Heart left ventricle (tissue), 16 donors: ENCODE data around the gene UGDH. TPM values are rescaled to one million over a fixed set of nuclear protein-coding genes. Genes with fewer than 3 reads are reported as not detected.
"Not testable (repeated sequence)": the region's sequence is repeated elsewhere in the genome, so short reads cannot be mapped to it uniquely, and the experiment has no call there.

Experiments
- ATAC-seq, 4 donors: fragments of 200-7000 bp; cut with Tn5 transposase; one replicate each; pipeline ENCODE4 v1.9.1; 2020 to 2022; ENCODE audit warnings: moderate library complexity in 4 of 4, mild to moderate bottlenecking in 3 of 4, moderate number of reproducible peaks in 1 of 4
- DNase-seq, 5 donors: peaks; one replicate each; pipeline ENCODE4 v3.0.0-alpha.2; 2020
- H3K27ac ChIP-seq, 12 donors: fragments of 200-600 bp; sonication (generic) in 4 of 12; one replicate each; pipeline versions ENCODE4 v1.5.0 to v1.8.0; 2016 to 2022; ENCODE audit warnings: mild to moderate bottlenecking in 2 of 12
- H3K27me3 ChIP-seq, 9 donors: fragments of 200-600 bp; sonication (generic) in 2 of 9; one replicate each; pipeline versions ENCODE4 v1.5.1 to v1.8.0; 2016 to 2022; ENCODE audit warnings: mild to moderate bottlenecking in 3 of 9
- H3K36me3 ChIP-seq, 9 donors: fragments of 200-600 bp; sonication (generic) in 2 of 9; one replicate each; pipeline versions ENCODE4 v1.5.0 to v1.8.0; 2018 to 2022; ENCODE audit warnings: mild to moderate bottlenecking in 2 of 9
- H3K4me1 ChIP-seq, 12 donors: fragments of 200-600 bp; sonication (generic) in 4 of 12; one replicate each; pipeline versions ENCODE4 v1.5.0 to v1.8.0; 2016 to 2022; ENCODE audit warnings: mild to moderate bottlenecking in 3 of 12
- H3K4me3 ChIP-seq, 12 donors: fragments of 200-600 bp; sonication (generic) in 4 of 12; one replicate each; pipeline versions ENCODE4 v1.5.0 to v1.8.0; 2017 to 2022; ENCODE audit warnings: mild to moderate bottlenecking in 9 of 12, moderate library complexity in 4 of 12
- H3K9me3 ChIP-seq, 12 donors: fragments of 200-600 bp; sonication (generic) in 4 of 12; one replicate each; pipeline versions ENCODE4 v1.5.0 to v1.8.0; 2016 to 2022; ENCODE audit warnings: mild to moderate bottlenecking in 1 of 12
- CTCF ChIP-seq, 12 donors: fragments of 200-600 bp; sonication (generic) in 4 of 12; IDR thresholded peaks; one replicate each; pipeline versions ENCODE4 v1.5.0 to v1.8.0; 2018 to 2022; ENCODE audit warnings: antibody characterized with exemption in 12 of 12, mild to moderate bottlenecking in 5 of 12
- POLR2A ChIP-seq, 2 donors: fragments of 450-650 bp; IDR thresholded peaks; one replicate each; pipeline ENCODE4 v1.6.1; 2017; ENCODE audit warnings: antibody characterized with exemption in 2 of 2, mild to moderate bottlenecking in 2 of 2, moderate library complexity in 2 of 2
- WGBS, 4 donors: extraction: QIAGEN DNeasy Blood & Tissue Kit in 2 of 4; methylation state at CpG; one replicate each; pipeline versions ENCODE4 v1.1.5 to v1.1.7; 2013 to 2018; 5-methylcytosine and 5-hydroxymethylcytosine counted together
- intact Hi-C, 10 donors: fragments of 100-400 bp; cut with DNase I; formaldehyde crosslinking; loops; one replicate each; pipeline versions ENCODE4 v1.11.1 to v1.14.2; 2022
- polyA plus RNA-seq, 2 donors: library from polyadenylated mRNA; stranded (reverse); fragments of 200-250 nt; gene quantifications; one replicate each; pipeline ENCODE4 v1.2.3, GENCODE V29; 2013
- total RNA-seq, 9 donors: library from RNA; depleted of rRNA in 2 of 9; stranded (reverse); fragments of >200 nt in 2 of 9; fragmentation: NEBNext Ultra II Directional in 3 of 9; extraction: Animal tissue kit (Norgen Biotek cat#: 25700) in 3 of 9; gene quantifications; one replicate each; pipeline versions ENCODE4 v1.1.0 to v1.2.4, GENCODE V29; 2016 to 2023
- donor health status: ischemic (EF 13 %, LVEDD 7.1; RV severe dilation, severe dysfunction).
- donor health status: healthy with polysubstance abuse.
- donor health status: DM: no; HTN: yes; CAD: no.
- donor health status: DM: no; HTN: no; CAD: no.
- donor health status: ischemic (EF 25% LVEDD 6.9; RV normal size, moderate dysfunction).
- donor health status: ischemic (EF 25% LVEDD 5.7; RV mildly dilated, moderate dysfunction).
- donor health status: healthy.
- donor health status: DM: yes; HTN: yes; CAD: no.
- donor health status: ischemic (EF 35%, LVEDD 5.7; RV mildly dilated, moderate dysfunction).
- donor health status: nonischemic (EF 11% LVEDD 7.7; RV severe dilation, severe dysfunction).
- donor health status: DM: yes; HTN: yes; CAD: no.
- donor health status: PGD.
- donor health status: ischemic (EF 29% LVEDD 5.4; RV normal size, mild dysfunction).
- donor health status: nonischemic (EF 23%, LVEDD 6.1; RV moderate dilation, normal function).

The UGDH gene
- total and polyA plus RNA-seq, 11 donors: 2.3 to 28.6 (median 16.5) TPM

GRCh38 chr4:39521253-39521919, 5.9 kb downstream of the UGDH start:
- Histone ChIP-seq H3K27ac (no peak overlapping the region), H3K36me3 (peaks cover 0 to 38% (median 30%) of the 10 kb centered on the region in 9 donors), H3K4me1 (peaks cover 0 to 13% (median 4%) of the 10 kb centered on the region in 12 donors), H3K27me3 (no peaks in the 10 kb centered on the region), H3K9me3 (no peaks in the 10 kb centered on the region), H3K4me3 (no peak overlapping the region)
- 75 to 80% (median 76%) methylated on average over 5 of the region's 5 CpGs for WGBS, 4 donors
- no peak for TF ChIP-seq POLR2A (IDR thresholded peaks at IDR 0.05)
- TF ChIP-seq CTCF (IDR thresholded peaks at IDR 0.05): no peak
- no peak for ATAC-seq
- no peak for DNase-seq
- intact Hi-C loops: loop anchor here in 3 of 10 donors (10.0 kb wide), 3 partner anchors 67 to 533 kb away; partner anchors contain the start of genes PDS5A (in 2 of the 3), LIAS (in 1 of the 3), N4BP2 (in 1 of the 3) and RPL9 (in 1 of the 3)

GRCh38 chr4:39518484-39518883, 8.8 kb downstream of the UGDH start:
- H3K9me3 ChIP-seq: no peaks in the 10 kb centered on the region
- no peaks in the 10 kb centered on the region for H3K27me3 ChIP-seq
- no peak overlapping the region for H3K4me3 ChIP-seq
- 87 to 98% (median 91%) methylated on average over 6 of the region's 6 CpGs for WGBS, 4 donors
- H3K27ac ChIP-seq: no peak overlapping the region
- TF ChIP-seq POLR2A (IDR thresholded peaks at IDR 0.05) (no peak), CTCF (IDR thresholded peaks at IDR 0.05) (no peak)
- no peak for ATAC-seq
- intact Hi-C loops: no loop called here
- DNase-seq: no peak
- peaks cover 0 to 6% (median 0%) of the 10 kb centered on the region in 12 donors for H3K4me1 ChIP-seq
- peaks cover 0 to 57% (median 38%) of the 10 kb centered on the region in 9 donors for H3K36me3 ChIP-seq

GRCh38 chr4:39516407-39516966, 10.8 kb downstream of the UGDH start:
- DNase-seq (no peak), ATAC-seq (no peak)
- H3K27ac ChIP-seq: no peak overlapping the region
- peaks cover 0 to 3% (median 0%) of the 10 kb centered on the region in 12 donors for H3K4me1 ChIP-seq
- H3K27me3 ChIP-seq: no peaks in the 10 kb centered on the region
- H3K4me3 ChIP-seq: no peak overlapping the region
- peaks cover 0 to 77% (median 56%) of the 10 kb centered on the region in 9 donors for H3K36me3 ChIP-seq
- no peaks in the 10 kb centered on the region for H3K9me3 ChIP-seq
- TF ChIP-seq POLR2A (IDR thresholded peaks at IDR 0.05) (no peak), CTCF (IDR thresholded peaks at IDR 0.05) (no peak)
- WGBS, 4 donors: 87 to 98% (median 94%) methylated on average over 2 of the region's 2 CpGs
- intact Hi-C loops: no loop called here

- H3K4me1 ChIP-seq, H3K27me3 ChIP-seq, intact Hi-C loops, H3K4me3 ChIP-seq, H3K27ac ChIP-seq, H3K9me3 ChIP-seq, DNase-seq, ATAC-seq: not testable (repeated sequence)
- WGBS, 4 donors: 95 to 97% (median 95%) methylated on average over 14 of the region's 14 CpGs
- peaks cover 0 to 84% (median 63%) of the 10 kb centered on the region in 9 donors for H3K36me3 ChIP-seq
Measured at GRCh38 chr4:39515669-39516401, 11.4 kb downstream of the UGDH start.
